Natural killer cell (primary cell): ENCODE measurements around the gene SIPA1. TPM values are rescaled to one million over a fixed set of nuclear protein-coding genes. Genes with fewer than 3 reads are reported as not detected.

Experiments used
- ATAC-seq, 3 donors: fragments of 150-1000 bp in 2 of 3; fragments of 200-7000 bp in 1 of 3; cut with Tn5 transposase; 1 replicate in 1 of 3; 2 replicates in 2 of 3; pipeline ENCODE4 v1.10.0; 2021; ENCODE audit warnings: mild to moderate bottlenecking in 2 of 3, moderate library complexity in 2 of 3
- DNase-seq, 2 donors: peaks; one replicate each; pipeline versions ENCODE4 v3.0.0 to v3.0.0-alpha.2; 2013 to 2021; ENCODE audit warnings: mixed read lengths in 1 of 2
- H3K27ac ChIP-seq: one replicate; pipeline ENCODE4 v1.5.1; 2013; ENCODE audit warnings: mild to moderate bottlenecking, low read length
- H3K27me3 ChIP-seq: one replicate; pipeline ENCODE4 v1.6.1; 2013; ENCODE audit warnings: low read length; ENCODE audit not compliant: control insufficient read depth, insufficient read depth
- H3K36me3 ChIP-seq: one replicate; pipeline ENCODE4 v1.6.1; 2013; ENCODE audit warnings: low read length; ENCODE audit not compliant: control insufficient read depth, insufficient read depth
- H3K4me1 ChIP-seq: one replicate; pipeline ENCODE4 v1.6.1; 2013; ENCODE audit warnings: low read length; ENCODE audit not compliant: control insufficient read depth, insufficient read depth
- H3K4me3 ChIP-seq: one replicate; pipeline ENCODE4 v1.5.1; 2013; ENCODE audit warnings: low read length
- H3K9me3 ChIP-seq: one replicate; pipeline ENCODE4 v1.6.1; 2013; ENCODE audit warnings: low read length; ENCODE audit not compliant: control insufficient read depth, insufficient read depth
- H3K27ac Mint-ChIP-seq, 2 donors: one replicate each; pipeline ENCODE4 v1.8.0; 2022; ENCODE audit warnings: mild to moderate bottlenecking in 2 of 2, mixed read lengths in 2 of 2, moderate library complexity in 1 of 2
- H3K27me3 Mint-ChIP-seq, 2 donors: one replicate each; pipeline ENCODE4 v1.8.0; 2022; ENCODE audit warnings: low read depth in 2 of 2, mixed read lengths in 2 of 2
- H3K36me3 Mint-ChIP-seq: one replicate; pipeline ENCODE4 v1.8.0; 2022; ENCODE audit warnings: mixed read lengths
- H3K4me1 Mint-ChIP-seq, 2 donors: one replicate each; pipeline ENCODE4 v1.8.0; 2022; ENCODE audit warnings: mixed read lengths in 2 of 2
- H3K4me3 Mint-ChIP-seq: one replicate; pipeline ENCODE4 v1.8.0; 2022; ENCODE audit warnings: mild to moderate bottlenecking, moderate library complexity, mixed read lengths
- H3K9me3 Mint-ChIP-seq, 2 donors: one replicate each; pipeline ENCODE4 v1.8.0; 2022; ENCODE audit warnings: mixed read lengths in 2 of 2
- WGBS: methylation state at CpG from one replicate; pipeline ENCODE4 v1.1.7; 2013; ENCODE audit warnings: missing lambda C conversion rate; ENCODE audit not compliant: insufficient coverage; 5-methylcytosine and 5-hydroxymethylcytosine counted together
- intact Hi-C: fragments of 100-400 bp; cut with micrococcal nuclease; formaldehyde crosslinking; loops from one replicate; pipeline ENCODE4 v1.14.2; 2022
- total RNA-seq, 4 donors: library from RNA; stranded (reverse); fragments of 120-200 nt in 1 of 4; gene quantifications; one replicate each; pipeline versions ENCODE4 v1.2.3 to v1.2.4, GENCODE V29; 2013 to 2022
- TF ChIP-seq, protein P1 (sequence below): fragments of 200-600 bp; IDR thresholded peaks from one replicate; pipeline ENCODE4 v1.8.0; 2022; ENCODE audit warnings: antibody characterized with exemption

The SIPA1 gene
- total RNA-seq, 3 donors from 2014 or later (not counting 1 experiment from before 2014, with no cell fraction given), result 520 to 776 (median 743) TPM

GRCh38 chr11:65662247-65662798 is 24.4 kb downstream of the SIPA1 start:
- no peaks in the 10 kb centered on the region for H3K9me3 Mint-ChIP-seq
- ATAC-seq (no peak), DNase-seq (no peak)
- under 1% methylated on average over 28 of the region's 29 CpGs for WGBS
- peaks cover 10% of the 10 kb centered on the region for H3K36me3 Mint-ChIP-seq
- Histone ChIP-seq H3K9me3 (no peaks in the 10 kb centered on the region), H3K36me3 (peaks cover 41% of the 10 kb centered on the region), H3K4me3 (peak overlapping the region; percentile 95), H3K4me1 (peaks cover 46% of the 10 kb centered on the region), H3K27ac (peak overlapping the region; percentile 98), H3K27me3 (no peaks in the 10 kb centered on the region)
- H3K27me3 Mint-ChIP-seq, result no peaks in the 10 kb centered on the region
- TF ChIP-seq, protein P1, sequence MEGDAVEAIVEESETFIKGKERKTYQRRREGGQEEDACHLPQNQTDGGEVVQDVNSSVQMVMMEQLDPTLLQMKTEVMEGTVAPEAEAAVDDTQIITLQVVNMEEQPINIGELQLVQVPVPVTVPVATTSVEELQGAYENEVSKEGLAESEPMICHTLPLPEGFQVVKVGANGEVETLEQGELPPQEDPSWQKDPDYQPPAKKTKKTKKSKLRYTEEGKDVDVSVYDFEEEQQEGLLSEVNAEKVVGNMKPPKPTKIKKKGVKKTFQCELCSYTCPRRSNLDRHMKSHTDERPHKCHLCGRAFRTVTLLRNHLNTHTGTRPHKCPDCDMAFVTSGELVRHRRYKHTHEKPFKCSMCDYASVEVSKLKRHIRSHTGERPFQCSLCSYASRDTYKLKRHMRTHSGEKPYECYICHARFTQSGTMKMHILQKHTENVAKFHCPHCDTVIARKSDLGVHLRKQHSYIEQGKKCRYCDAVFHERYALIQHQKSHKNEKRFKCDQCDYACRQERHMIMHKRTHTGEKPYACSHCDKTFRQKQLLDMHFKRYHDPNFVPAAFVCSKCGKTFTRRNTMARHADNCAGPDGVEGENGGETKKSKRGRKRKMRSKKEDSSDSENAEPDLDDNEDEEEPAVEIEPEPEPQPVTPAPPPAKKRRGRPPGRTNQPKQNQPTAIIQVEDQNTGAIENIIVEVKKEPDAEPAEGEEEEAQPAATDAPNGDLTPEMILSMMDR, result no peak
- H3K27ac Mint-ChIP-seq, result peak overlapping the region; percentile 83 to 92
- intact Hi-C loops, result loop anchor here (5.0 kb wide), 1 partner anchor 35 kb away; no protein-coding TSS in a partner anchor
- H3K4me3 Mint-ChIP-seq, result peak overlapping the region; percentile 79
- peaks cover 23 to 35% of the 10 kb centered on the region in 2 donors for H3K4me1 Mint-ChIP-seq

- H3K27me3 Mint-ChIP-seq, result no peaks in the 10 kb centered on the region
- intact Hi-C loops, result loop anchor here (1.0 to 5.0 kb wide), 3 partner anchors 10 to 36 kb away; no protein-coding TSS in a partner anchor
- under 1% methylated on average over 91 of the region's 91 CpGs for WGBS
- ATAC-seq (peak; percentile 83 to 92 (median 84)), DNase-seq (peak; percentile 89 to 94)
- H3K27me3 ChIP-seq, result no peaks in the 10 kb centered on the region
- H3K4me3 ChIP-seq, result peak within 1 kb of the TSS; percentile 95
- peaks cover 34% of the 10 kb centered on the region for H3K36me3 ChIP-seq
- peak within 1 kb of the TSS; percentile 92 for H3K4me3 Mint-ChIP-seq
- H3K9me3 ChIP-seq, result no peaks in the 10 kb centered on the region
- TF ChIP-seq, protein P1, result no peak
- H3K27ac ChIP-seq, result peak within 1 kb of the TSS; percentile 98
- peak within 1 kb of the TSS; percentile 92 to 93 for H3K27ac Mint-ChIP-seq
- no peaks in the 10 kb centered on the region for H3K9me3 Mint-ChIP-seq
- H3K36me3 Mint-ChIP-seq, result peaks cover 10% of the 10 kb centered on the region
- H3K4me1 Mint-ChIP-seq, result peaks cover 18 to 29% of the 10 kb centered on the region in 2 donors
- H3K4me1 ChIP-seq, result peaks cover 46% of the 10 kb centered on the region
These were observed 25.1 kb downstream of the SIPA1 start, which contains the start of gene RELA for GRCh38 chr11:65662799-65663638. RELA (minus strand) TSS chr11:65662916; CDS start chr11:65662832, 84 bp downstream.

- ATAC-seq, result peak in 1 of 3 donors; percentile 3
- WGBS, result 0% methylated on average over 12 of the region's 15 CpGs
- Mint-ChIP-seq H3K4me1 (peaks cover 15 to 25% of the 10 kb centered on the region in 2 donors), H3K27ac (peak overlapping the region; percentile 92 to 93), H3K27me3 (no peaks in the 10 kb centered on the region), H3K4me3 (peak overlapping the region; percentile 92), H3K36me3 (peaks cover 8% of the 10 kb centered on the region), H3K9me3 (no peaks in the 10 kb centered on the region)
- TF ChIP-seq, protein P1, result no peak
- Histone ChIP-seq H3K4me1 (peaks cover 46% of the 10 kb centered on the region), H3K27ac (peak overlapping the region; percentile 98), H3K4me3 (peak overlapping the region; percentile 86), H3K9me3 (no peaks in the 10 kb centered on the region), H3K27me3 (no peaks in the 10 kb centered on the region), H3K36me3 (peaks cover 27% of the 10 kb centered on the region)
- DNase-seq, result peak in 1 of 2 donors; percentile 72
- intact Hi-C loops, result loop anchor here (1.0 to 5.0 kb wide), 3 partner anchors 10 to 36 kb away; no protein-coding TSS in a partner anchor
These were observed 25.8 kb downstream of the SIPA1 start for GRCh38 chr11:65663639-65664200.
